Fibroblast of pulmonary artery (primary cell): ENCODE measurements around the gene KRT3.

Experiments used
- DNase-seq: peaks from one replicate; pipeline ENCODE4 v3.0.0-alpha.2; 2010; ENCODE audit warnings: low read depth
- H3K4me3 ChIP-seq: replicated peaks from 2 replicates; pipeline ENCODE4 v1.5.1; 2011; ENCODE audit warnings: low read depth, mild to moderate bottlenecking, control low read depth, low read length, moderate library complexity
- TF ChIP-seq, protein P1 (sequence below): IDR thresholded peaks from 2 replicates; pipeline ENCODE4 v1.5.1; 2011; ENCODE audit warnings: mild to moderate bottlenecking, control low read depth, low read length, inconsistent platforms; ENCODE audit errors: missing control alignments

KRT3 gene

GRCh38 chr12:52832451-52832850 is 36.5 kb upstream of the KRT3 start:
- no peak for DNase-seq
- H3K4me3 ChIP-seq = no peak overlapping the region
- TF ChIP-seq, protein P1, sequence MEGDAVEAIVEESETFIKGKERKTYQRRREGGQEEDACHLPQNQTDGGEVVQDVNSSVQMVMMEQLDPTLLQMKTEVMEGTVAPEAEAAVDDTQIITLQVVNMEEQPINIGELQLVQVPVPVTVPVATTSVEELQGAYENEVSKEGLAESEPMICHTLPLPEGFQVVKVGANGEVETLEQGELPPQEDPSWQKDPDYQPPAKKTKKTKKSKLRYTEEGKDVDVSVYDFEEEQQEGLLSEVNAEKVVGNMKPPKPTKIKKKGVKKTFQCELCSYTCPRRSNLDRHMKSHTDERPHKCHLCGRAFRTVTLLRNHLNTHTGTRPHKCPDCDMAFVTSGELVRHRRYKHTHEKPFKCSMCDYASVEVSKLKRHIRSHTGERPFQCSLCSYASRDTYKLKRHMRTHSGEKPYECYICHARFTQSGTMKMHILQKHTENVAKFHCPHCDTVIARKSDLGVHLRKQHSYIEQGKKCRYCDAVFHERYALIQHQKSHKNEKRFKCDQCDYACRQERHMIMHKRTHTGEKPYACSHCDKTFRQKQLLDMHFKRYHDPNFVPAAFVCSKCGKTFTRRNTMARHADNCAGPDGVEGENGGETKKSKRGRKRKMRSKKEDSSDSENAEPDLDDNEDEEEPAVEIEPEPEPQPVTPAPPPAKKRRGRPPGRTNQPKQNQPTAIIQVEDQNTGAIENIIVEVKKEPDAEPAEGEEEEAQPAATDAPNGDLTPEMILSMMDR = no peak

DNA sequence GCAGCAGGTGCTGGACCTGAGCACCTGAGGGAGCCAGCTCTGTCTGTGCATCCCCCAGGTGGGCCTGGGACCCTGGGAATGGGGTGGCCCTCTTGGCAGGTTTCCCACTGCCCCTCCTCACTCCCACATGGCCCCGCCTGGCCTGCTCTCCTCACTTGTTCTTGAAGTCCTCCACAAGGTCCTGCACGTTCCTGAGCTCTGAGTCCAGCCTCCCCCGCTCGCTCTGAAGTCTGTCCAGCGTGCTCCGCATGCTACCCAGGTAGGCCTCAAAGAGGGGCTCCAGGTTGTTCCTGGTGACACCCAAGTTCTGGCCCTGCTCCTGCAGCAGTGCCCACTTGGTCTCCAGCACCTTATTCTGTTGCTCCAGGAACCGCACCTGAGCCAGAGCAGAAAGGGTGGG is 35.3 kb upstream of the KRT3 start:
- H3K4me3 ChIP-seq = no peak overlapping the region
- TF ChIP-seq, protein P1 = no peak
- DNase-seq = no peak

DNA sequence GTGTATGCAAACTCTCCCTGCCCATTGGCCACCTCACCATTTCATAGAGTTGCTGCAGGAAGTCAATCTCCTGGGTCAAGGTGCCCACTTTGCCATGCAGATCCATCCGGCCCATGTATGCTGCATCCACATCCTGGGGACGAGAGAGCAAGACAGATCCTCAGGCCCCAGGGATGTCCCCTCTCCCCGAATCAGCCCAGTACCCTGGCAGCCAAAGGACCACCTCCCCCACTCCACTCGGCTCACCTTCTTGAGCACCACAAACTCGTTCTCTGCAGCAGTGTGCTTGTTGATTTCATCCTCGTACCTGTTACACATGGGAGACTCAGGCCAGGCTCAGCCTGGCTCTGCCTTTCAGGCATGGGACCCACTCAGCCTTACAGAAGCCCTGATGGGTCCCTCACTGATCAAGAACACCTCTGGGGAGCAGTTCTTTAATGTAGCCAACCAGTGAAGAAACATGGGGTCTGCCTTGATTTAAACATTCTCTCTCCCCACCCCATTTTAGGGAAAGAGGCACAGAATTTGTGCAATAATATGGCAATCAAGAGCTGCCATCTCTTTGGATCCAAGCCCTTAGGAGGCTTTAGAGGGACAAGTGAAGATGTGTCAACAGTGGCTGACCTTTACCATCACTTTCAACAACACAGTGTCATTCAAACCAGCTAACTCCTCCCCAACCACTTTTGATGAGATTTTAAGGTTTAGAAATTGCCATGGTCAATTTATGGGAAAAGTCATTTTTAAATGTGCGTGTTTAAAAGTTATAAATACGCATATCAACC is 34.3 kb upstream of the KRT3 start:
- H3K4me3 ChIP-seq = no peak overlapping the region
- no peak for DNase-seq
- TF ChIP-seq, protein P1 = no peak

GRCh38 chr12:52828591-52829021 is 32.7 kb upstream of the KRT3 start:
- DNase-seq = peak; percentile 71
- H3K4me3 ChIP-seq = no peak overlapping the region
- TF ChIP-seq, protein P1 = no peak

DNA sequence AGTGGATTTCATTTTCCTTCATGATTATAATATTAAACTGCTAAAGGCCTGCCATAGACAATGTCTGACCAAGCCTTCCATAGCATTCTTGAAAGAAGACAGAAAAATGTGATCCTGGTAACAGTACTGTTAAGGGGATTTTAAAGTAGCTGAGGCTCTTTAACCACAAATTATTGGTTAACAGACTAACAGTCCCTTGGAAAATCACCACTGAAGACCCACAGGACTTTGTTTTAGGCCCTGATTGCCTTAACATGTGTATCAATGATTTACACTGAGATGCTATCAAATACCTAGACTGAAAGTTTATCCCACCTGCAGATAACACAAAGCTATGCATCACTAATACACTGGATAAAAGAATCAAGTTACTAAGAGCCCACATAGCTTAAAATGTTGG is 32.2 kb upstream of the KRT3 start:
- TF ChIP-seq, protein P1 = no peak
- DNase-seq = no peak
- H3K4me3 ChIP-seq = no peak overlapping the region

DNA sequence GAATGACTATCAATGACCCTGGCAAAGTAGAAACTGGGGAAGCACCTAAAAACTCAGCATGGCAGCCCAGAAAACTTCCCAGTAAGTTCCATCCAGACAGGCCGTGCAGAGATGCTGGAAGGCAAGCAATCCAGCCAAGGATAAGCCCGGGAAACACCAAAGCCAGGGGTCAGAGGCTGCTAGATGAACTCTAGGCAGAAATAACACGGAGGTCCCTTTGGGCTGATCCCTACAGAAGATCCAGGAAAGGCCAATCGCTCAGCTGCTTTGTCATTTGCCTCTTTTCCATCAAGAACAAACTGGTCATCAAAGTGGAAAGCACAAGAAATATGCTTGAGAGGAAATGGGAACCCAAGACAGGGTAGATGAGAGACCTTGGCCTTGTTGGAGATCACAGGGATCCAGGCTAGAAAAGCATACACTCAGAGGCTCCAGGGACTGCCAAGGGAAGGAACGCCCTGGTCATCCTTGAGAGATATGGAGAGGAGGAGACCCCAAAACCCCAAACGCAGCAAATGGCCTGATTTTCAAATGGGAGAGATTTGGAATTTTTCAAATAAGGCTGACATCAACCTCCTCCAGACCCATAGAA is 31.7 kb upstream of the KRT3 start:
- no peak for DNase-seq
- TF ChIP-seq, protein P1 = no peak
- H3K4me3 ChIP-seq = no peak overlapping the region
